OCI-LY1 (cell line): ENCODE results near the gene AZU1.

Experiments used
- CTCF ChIP-seq: fragments of 200-600 bp; sonication (generic), shearing (Covaris generic); IDR thresholded peaks from 2 replicates; pipeline ENCODE4 v1.5.1; 2017; ENCODE audit warnings: mild to moderate bottlenecking, antibody characterized with exemption, low read length, moderate library complexity, mixed read lengths
- EZH2 ChIP-seq: fragments of 200-600 bp; sonication (generic), shearing (Covaris generic); IDR thresholded peaks from 2 replicates; pipeline ENCODE4 v1.8.0; 2017; ENCODE audit warnings: borderline replicate concordance, mixed run types, mild to moderate bottlenecking, antibody characterized with exemption, low read length, moderate library complexity, mixed read lengths

- no peak for TF ChIP-seq CTCF
- no peak for TF ChIP-seq EZH2
Measured at GRCh38 chr19:789701-790060, 38.0 kb upstream of the AZU1 start.
